Fibroblast of mammary gland (primary cell): ENCODE measurements around the gene BRME1.

Experiments
- DNase-seq: peaks from one replicate; pipeline ENCODE4 v3.0.0-alpha.2; 2010; ENCODE audit warnings: low read depth
- H3K4me3 ChIP-seq: 2 replicates; pipeline ENCODE4 v1.5.1; 2011; ENCODE audit warnings: low read depth, mild to moderate bottlenecking, low read length, moderate library complexity; ENCODE audit not compliant: control insufficient read depth
- TF ChIP-seq, protein P1 (sequence below): conservative IDR thresholded peaks from 2 replicates; pipeline ENCODE4 v1.5.1; 2011; ENCODE audit warnings: low read depth, low read length, inconsistent platforms; ENCODE audit not compliant: control insufficient read depth, insufficient read depth

The BRME1 gene

DNA sequence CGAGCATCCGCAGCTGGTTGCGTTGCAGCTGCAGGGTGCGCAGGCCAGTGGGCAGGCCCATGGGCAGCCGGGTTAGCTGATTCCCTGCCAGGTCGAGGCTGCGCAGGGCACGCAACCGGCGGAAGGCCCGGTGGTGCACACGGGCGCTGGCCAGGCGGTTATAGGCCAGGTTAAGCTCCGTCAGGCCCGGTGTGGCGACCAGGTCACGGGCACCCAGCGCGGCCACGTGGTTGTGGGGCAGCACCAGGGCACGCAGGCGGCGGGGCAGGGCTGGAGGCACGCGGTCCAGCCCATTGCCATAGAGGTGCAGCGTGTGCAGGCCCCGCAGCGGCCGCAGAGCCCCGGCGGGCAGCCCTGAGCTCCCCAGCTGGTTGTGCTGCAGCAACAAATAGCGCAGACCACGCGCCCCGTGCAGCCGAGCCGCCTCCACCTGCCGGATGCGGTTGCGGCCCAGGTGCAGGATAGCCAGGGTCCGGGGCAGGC lies 27.0 kb upstream of the BRME1 start:
- no peak overlapping the region for H3K4me3 ChIP-seq
- TF ChIP-seq, protein P1, sequence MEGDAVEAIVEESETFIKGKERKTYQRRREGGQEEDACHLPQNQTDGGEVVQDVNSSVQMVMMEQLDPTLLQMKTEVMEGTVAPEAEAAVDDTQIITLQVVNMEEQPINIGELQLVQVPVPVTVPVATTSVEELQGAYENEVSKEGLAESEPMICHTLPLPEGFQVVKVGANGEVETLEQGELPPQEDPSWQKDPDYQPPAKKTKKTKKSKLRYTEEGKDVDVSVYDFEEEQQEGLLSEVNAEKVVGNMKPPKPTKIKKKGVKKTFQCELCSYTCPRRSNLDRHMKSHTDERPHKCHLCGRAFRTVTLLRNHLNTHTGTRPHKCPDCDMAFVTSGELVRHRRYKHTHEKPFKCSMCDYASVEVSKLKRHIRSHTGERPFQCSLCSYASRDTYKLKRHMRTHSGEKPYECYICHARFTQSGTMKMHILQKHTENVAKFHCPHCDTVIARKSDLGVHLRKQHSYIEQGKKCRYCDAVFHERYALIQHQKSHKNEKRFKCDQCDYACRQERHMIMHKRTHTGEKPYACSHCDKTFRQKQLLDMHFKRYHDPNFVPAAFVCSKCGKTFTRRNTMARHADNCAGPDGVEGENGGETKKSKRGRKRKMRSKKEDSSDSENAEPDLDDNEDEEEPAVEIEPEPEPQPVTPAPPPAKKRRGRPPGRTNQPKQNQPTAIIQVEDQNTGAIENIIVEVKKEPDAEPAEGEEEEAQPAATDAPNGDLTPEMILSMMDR, result no peak
- no peak for DNase-seq

DNA sequence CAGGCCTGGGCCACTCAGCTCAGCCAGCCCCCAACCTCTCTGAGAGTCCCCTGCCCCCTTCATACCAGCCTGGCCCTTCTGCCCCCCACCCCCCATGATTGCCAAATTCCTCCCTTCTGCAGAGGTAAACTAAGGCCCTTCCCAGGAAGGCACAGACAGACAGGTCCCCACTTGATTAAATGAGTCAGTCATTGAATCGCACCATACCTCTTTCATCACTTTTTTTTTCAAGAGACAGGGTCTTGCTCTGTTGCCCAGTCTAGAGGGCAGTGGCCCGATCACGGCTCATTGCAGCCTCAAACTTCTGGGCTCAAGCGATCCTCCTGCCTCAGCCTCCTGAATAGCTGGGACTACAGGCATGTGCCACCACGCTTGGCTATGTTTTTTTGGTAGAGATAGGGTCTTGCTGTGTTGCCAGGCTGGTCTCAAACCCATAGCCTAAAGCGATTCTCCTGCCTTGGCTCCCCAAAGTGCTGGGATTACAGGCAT lies 26.3 kb upstream of the BRME1 start:
- no peak overlapping the region for H3K4me3 ChIP-seq
- no peak for DNase-seq
- TF ChIP-seq, protein P1, result no peak

- H3K4me3 ChIP-seq, result no peak overlapping the region
- no peak for DNase-seq
- TF ChIP-seq, protein P1, result no peak
These were observed 25.7 kb upstream of the BRME1 start for GRCh38 chr19:13931391-13932148.

GRCh38 chr19:13930402-13930801 lies 24.5 kb upstream of the BRME1 start:
- TF ChIP-seq, protein P1, result no peak
- DNase-seq, result no peak
- no peak overlapping the region for H3K4me3 ChIP-seq

GRCh38 chr19:13929956-13930355 lies 24.0 kb upstream of the BRME1 start:
- DNase-seq, result no peak
- TF ChIP-seq, protein P1, result no peak
- no peak overlapping the region for H3K4me3 ChIP-seq

- DNase-seq, result no peak
- H3K4me3 ChIP-seq, result no peak overlapping the region
- TF ChIP-seq, protein P1, result no peak
These were observed 23.4 kb upstream of the BRME1 start for GRCh38 chr19:13929340-13929739.
